ENCODE data around the gene THSD7B. TPM values are rescaled to one million over a fixed set of nuclear protein-coding genes. Genes with fewer than 3 reads are reported as not detected.

The THSD7B gene
- total RNA-seq, 1 donor from 2014 or later, result 0.38 TPM

DNA sequence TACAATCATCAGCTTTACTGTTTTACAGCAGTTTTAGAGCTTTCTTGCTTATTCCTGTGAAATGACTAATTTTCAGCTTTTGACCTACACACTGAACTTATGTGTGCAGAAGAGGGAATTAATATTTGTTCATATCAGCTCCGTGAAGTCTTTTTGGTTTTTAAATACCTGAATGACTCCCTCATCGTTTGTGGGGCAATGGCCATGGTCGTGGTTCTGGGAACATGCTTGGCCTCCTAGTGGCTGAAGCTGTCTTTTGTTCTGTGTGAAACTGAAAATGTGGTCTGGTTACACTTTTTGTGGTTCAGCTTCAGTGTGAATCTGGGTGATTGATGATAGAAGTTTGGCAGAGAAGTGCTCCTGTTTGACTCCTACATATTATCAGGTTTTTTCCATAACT lies 408.1 kb downstream of the THSD7B start:
- intact Hi-C loops (cut with DNase I), result no loop called here
- Histone ChIP-seq H3K36me3 (no peaks in the 10 kb centered on the region), H3K27ac (no peak overlapping the region), H3K4me1 (no peaks in the 10 kb centered on the region), H3K9me3 (no peaks in the 10 kb centered on the region), H3K4me3 (no peak overlapping the region), H3K27me3 (ENCODE audit: low read depth) (no peaks in the 10 kb centered on the region)
- DNase-seq (no peak), ATAC-seq (no peak)
- TF ChIP-seq, protein P1, sequence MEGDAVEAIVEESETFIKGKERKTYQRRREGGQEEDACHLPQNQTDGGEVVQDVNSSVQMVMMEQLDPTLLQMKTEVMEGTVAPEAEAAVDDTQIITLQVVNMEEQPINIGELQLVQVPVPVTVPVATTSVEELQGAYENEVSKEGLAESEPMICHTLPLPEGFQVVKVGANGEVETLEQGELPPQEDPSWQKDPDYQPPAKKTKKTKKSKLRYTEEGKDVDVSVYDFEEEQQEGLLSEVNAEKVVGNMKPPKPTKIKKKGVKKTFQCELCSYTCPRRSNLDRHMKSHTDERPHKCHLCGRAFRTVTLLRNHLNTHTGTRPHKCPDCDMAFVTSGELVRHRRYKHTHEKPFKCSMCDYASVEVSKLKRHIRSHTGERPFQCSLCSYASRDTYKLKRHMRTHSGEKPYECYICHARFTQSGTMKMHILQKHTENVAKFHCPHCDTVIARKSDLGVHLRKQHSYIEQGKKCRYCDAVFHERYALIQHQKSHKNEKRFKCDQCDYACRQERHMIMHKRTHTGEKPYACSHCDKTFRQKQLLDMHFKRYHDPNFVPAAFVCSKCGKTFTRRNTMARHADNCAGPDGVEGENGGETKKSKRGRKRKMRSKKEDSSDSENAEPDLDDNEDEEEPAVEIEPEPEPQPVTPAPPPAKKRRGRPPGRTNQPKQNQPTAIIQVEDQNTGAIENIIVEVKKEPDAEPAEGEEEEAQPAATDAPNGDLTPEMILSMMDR (IDR thresholded peaks at IDR 0.05), result no peak

DNA sequence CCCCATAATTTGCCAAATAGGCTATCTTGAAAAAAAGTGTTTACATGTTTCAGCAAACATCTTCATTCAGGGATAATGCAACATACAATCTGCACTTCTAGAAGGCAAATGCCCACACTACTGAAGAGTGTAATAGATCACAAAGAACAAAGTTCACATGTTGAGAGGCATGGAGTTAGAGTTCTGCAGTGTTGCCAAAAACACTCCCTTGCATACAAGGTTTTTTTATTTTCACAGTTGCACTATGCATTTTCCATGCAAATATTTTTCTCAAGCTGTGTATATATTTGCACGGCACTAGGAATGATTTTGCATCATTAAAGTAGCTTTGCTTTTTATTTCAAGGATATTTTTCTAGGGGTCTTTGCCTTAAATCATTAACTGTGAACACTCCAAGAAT lies 409.9 kb downstream of the THSD7B start:
- intact Hi-C loops (cut with DNase I), result no loop called here
- H3K27ac ChIP-seq, result no peak overlapping the region
- DNase-seq, result no peak
- no peaks in the 10 kb centered on the region for H3K27me3 ChIP-seq (ENCODE audit: low read depth)
- no peak for ATAC-seq
- TF ChIP-seq, protein P1 (IDR thresholded peaks at IDR 0.05), result no peak
- H3K4me3 ChIP-seq, result no peak overlapping the region
- no peaks in the 10 kb centered on the region for H3K4me1 ChIP-seq
- H3K36me3 ChIP-seq, result no peaks in the 10 kb centered on the region
- H3K9me3 ChIP-seq, result no peaks in the 10 kb centered on the region

- Histone ChIP-seq H3K36me3 (no peaks in the 10 kb centered on the region), H3K27ac (no peak overlapping the region), H3K9me3 (no peaks in the 10 kb centered on the region), H3K4me3 (no peak overlapping the region), H3K27me3 (ENCODE audit: low read depth) (no peaks in the 10 kb centered on the region), H3K4me1 (no peaks in the 10 kb centered on the region)
- intact Hi-C loops (cut with DNase I), result no loop called here
- ATAC-seq, result peak; percentile 42 to 63
- TF ChIP-seq, protein P1 (IDR thresholded peaks at IDR 0.05), result no peak
- DNase-seq, result no peak
These were observed 413.6 kb downstream of the THSD7B start for GRCh38 chr2:137178951-137179377.

DNA sequence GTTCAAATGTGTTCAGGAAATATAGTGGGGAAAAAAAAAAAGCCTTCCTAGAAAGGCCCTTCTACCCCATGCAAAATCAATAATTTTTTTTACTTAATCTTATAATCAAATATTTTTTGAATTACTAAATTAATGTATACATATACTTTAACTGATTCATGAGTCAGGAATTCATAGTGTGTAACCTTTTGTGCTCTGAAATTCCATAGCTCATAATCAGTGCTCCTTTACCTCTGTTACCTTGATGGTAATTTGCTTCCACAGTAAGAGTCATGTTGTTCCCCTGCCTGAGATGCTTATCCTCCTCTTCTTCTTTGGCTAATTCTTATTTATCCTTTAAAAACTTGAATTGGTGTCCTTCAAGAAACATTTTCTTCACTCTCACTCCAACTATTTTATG lies 414.2 kb downstream of the THSD7B start:
- no peaks in the 10 kb centered on the region for H3K27me3 ChIP-seq (ENCODE audit: low read depth)
- no peak for DNase-seq

DNA sequence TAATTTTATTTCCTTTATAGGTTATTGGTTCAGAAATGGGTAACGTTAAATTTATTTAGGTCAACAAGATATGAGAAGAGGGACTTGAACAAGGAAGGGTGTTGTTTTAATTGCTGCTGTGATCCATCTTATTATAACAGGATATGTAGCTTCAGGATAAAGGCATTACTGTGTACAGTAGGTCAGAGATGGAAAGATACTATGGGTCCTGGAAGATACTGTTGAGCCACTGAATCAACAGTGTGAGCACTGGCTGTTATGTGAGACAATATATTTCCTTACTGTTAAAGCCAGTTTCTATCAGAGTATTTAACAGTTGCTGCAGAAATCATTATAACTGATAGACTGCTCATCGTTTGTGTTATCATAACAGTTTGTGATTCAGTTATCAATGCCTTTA lies 414.7 kb downstream of the THSD7B start:
- Histone ChIP-seq H3K36me3 (no peaks in the 10 kb centered on the region), H3K27me3 (ENCODE audit: low read depth) (no peaks in the 10 kb centered on the region), H3K4me3 (no peak overlapping the region), H3K27ac (no peak overlapping the region), H3K9me3 (no peaks in the 10 kb centered on the region), H3K4me1 (no peaks in the 10 kb centered on the region)
- ATAC-seq (no peak), DNase-seq (no peak)
- intact Hi-C loops (cut with DNase I), result no loop called here
- TF ChIP-seq, protein P1 (IDR thresholded peaks at IDR 0.05), result no peak

More for the DNA sequence above, 414.2 kb downstream of the THSD7B start:
- no peaks in the 10 kb centered on the region for H3K36me3 ChIP-seq
- ATAC-seq, result no peak
- TF ChIP-seq, protein P1 (IDR thresholded peaks at IDR 0.05), result no peak
- intact Hi-C loops (cut with DNase I), result no loop called here
- no peaks in the 10 kb centered on the region for H3K9me3 ChIP-seq
- H3K4me1 ChIP-seq, result no peaks in the 10 kb centered on the region
- no peak overlapping the region for H3K27ac ChIP-seq
- no peak overlapping the region for H3K4me3 ChIP-seq

DNA sequence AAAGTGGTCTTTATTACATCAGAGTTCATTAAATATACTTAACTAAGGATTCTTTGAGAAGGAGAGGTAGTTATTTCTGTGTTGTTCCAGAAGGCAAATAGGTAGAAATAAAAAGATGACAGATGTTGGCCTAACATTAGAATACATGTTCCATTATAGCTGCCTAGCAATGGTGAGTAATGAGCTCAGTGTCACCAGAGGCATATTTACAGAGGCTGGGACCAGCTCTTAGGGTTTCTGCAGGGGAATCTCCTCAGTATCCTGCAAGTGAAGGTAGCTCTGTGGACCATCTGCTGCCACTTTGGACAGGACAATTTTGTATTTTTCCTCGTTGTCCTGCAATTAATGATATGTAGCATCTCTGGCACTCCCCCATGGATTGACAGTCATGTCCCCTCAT lies 416.0 kb downstream of the THSD7B start:
- Histone ChIP-seq H3K36me3 (no peaks in the 10 kb centered on the region), H3K9me3 (no peaks in the 10 kb centered on the region), H3K4me1 (no peaks in the 10 kb centered on the region), H3K27me3 (ENCODE audit: low read depth) (no peaks in the 10 kb centered on the region), H3K27ac (no peak overlapping the region), H3K4me3 (no peak overlapping the region)
- ATAC-seq (no peak), DNase-seq (no peak)
- intact Hi-C loops (cut with DNase I), result no loop called here
- TF ChIP-seq, protein P1 (IDR thresholded peaks at IDR 0.05), result no peak
